HG03442 (cell line): Measurements from ENCODE around the gene ADCYAP1.

Experiments used
- ATAC-seq: cut with Tn5 transposase; IDR thresholded peaks from one replicate; pipeline ENCODE4 v1.9.1; 2021; ENCODE audit warnings: mild to moderate bottlenecking, moderate library complexity; ENCODE audit not compliant: unreplicated experiment

ADCYAP1 gene

GRCh38 chr18:959854-960253 lies 55.2 kb downstream of the ADCYAP1 start:
- no peak for ATAC-seq
